HPDE6-E6E7 (cell line): ENCODE results near the gene TRMT2A.

Experiments
- DNase-seq: peaks from one replicate; pipeline ENCODE4 v3.0.0; 2011; ENCODE audit warnings: missing footprints; ENCODE audit errors: extremely low spot score

TRMT2A gene

GRCh38 chr22:20148414-20148813, 31.4 kb upstream of the TRMT2A start:
- no peak for DNase-seq

- DNase-seq = no peak
These were observed 30.4 kb upstream of the TRMT2A start for GRCh38 chr22:20147237-20147988.

- DNase-seq = no peak
These were observed 29.8 kb upstream of the TRMT2A start for GRCh38 chr22:20146777-20147176.

GRCh38 chr22:20145832-20146223, 28.8 kb upstream of the TRMT2A start:
- DNase-seq = no peak

- no peak for DNase-seq
These were observed 28.3 kb upstream of the TRMT2A start for GRCh38 chr22:20145206-20145831.

- no peak for DNase-seq
These were observed 27.0 kb upstream of the TRMT2A start for GRCh38 chr22:20143883-20144665.

- no peak for DNase-seq
These were observed 25.9 kb upstream of the TRMT2A start for GRCh38 chr22:20142711-20143621.

GRCh38 chr22:20141186-20142077, 24.4 kb upstream of the TRMT2A start:
- no peak for DNase-seq

GRCh38 chr22:20140521-20140964, 23.5 kb upstream of the TRMT2A start:
- DNase-seq = no peak

GRCh38 chr22:20140107-20140445, 23.1 kb upstream of the TRMT2A start:
- DNase-seq = no peak

GRCh38 chr22:20139391-20140106, 22.5 kb upstream of the TRMT2A start:
- no peak for DNase-seq

- DNase-seq = no peak
These were observed 21.8 kb upstream of the TRMT2A start for GRCh38 chr22:20138868-20139267.

- DNase-seq = no peak
These were observed 21.4 kb upstream of the TRMT2A start for GRCh38 chr22:20138417-20138738.

GRCh38 chr22:20137671-20138416, 20.8 kb upstream of the TRMT2A start:
- no peak for DNase-seq

- no peak for DNase-seq
These were observed 20.1 kb upstream of the TRMT2A start for GRCh38 chr22:20137113-20137512.

- DNase-seq = no peak
These were observed 19.5 kb upstream of the TRMT2A start for GRCh38 chr22:20136603-20136873.

- DNase-seq = no peak
These were observed 19.0 kb upstream of the TRMT2A start for GRCh38 chr22:20135806-20136602.

- no peak for DNase-seq
These were observed 18.2 kb upstream of the TRMT2A start for GRCh38 chr22:20135265-20135664.
